ENCODE data around the gene C1GALT1C1L.

The C1GALT1C1L gene

GRCh38 chr2:43676322-43677050 is at the start of gene C1GALT1C1L:
Gene C1GALT1C1L (minus strand): TSS chr2:43676429. CDS start chr2:43676322, 107 bp downstream.
- H3K9me3 ChIP-seq (ENCODE audit: insufficient read depth, low read depth, low read length) = no peaks in the 10 kb centered on the region
- H3K9me2 ChIP-seq (replicated peaks; ENCODE audit: low read depth, low read length) = 0 out of 2 replicates have a peak, but pooled peaks cover 7% of the 10 kb centered on the region
- H3F3A ChIP-seq (ENCODE audit: low read depth) = no peaks in the 10 kb centered on the region
- H4K20me1 ChIP-seq (ENCODE audit: insufficient read depth, low read length, poor library complexity, severe bottlenecking) = no peaks in the 10 kb centered on the region
- H3K9ac ChIP-seq (ENCODE audit: low read depth, low read length, poor library complexity, severe bottlenecking) = no peak within 1 kb of the TSS
- peaks cover 4% of the 10 kb centered on the region for H3K27me3 ChIP-seq (ENCODE audit: insufficient read depth, low read length, poor library complexity, severe bottlenecking)
- no peak within 1 kb of the TSS for H3K4me2 ChIP-seq (ENCODE audit: low read depth, low read length, poor library complexity, severe bottlenecking)
- no peak within 1 kb of the TSS for H2AFZ ChIP-seq (ENCODE audit: low read length)
- H3K36me3 ChIP-seq (ENCODE audit: insufficient read depth, low read length) = no peaks in the 10 kb centered on the region
- no peak for TF ChIP-seq EZH2phosphoT487 (IDR thresholded peaks at IDR 0.05; ENCODE audit: borderline replicate concordance)
- no peak for TF ChIP-seq CTCF (conservative IDR thresholded peaks at IDR 0.05; ENCODE audit: low read length)
- H3K79me2 ChIP-seq (ENCODE audit: insufficient read depth, low read length) = no peaks in the 10 kb centered on the region
- no peak within 1 kb of the TSS for H3K4me3 ChIP-seq (ENCODE audit: low read length, poor library complexity, severe bottlenecking)
- H3K4me1 ChIP-seq (ENCODE audit: insufficient read depth, low read length, poor library complexity, severe bottlenecking) = no peaks in the 10 kb centered on the region

- Histone ChIP-seq H3K4me3 (ENCODE audit: low read length, poor library complexity, severe bottlenecking) (no peak overlapping the region), H3K4me2 (ENCODE audit: low read depth, low read length, poor library complexity, severe bottlenecking) (no peak overlapping the region), H3K79me2 (ENCODE audit: insufficient read depth, low read length) (no peaks in the 10 kb centered on the region), H3F3A (ENCODE audit: low read depth) (no peaks in the 10 kb centered on the region), H4K20me1 (ENCODE audit: insufficient read depth, low read length, poor library complexity, severe bottlenecking) (no peaks in the 10 kb centered on the region), H3K27me3 (ENCODE audit: insufficient read depth, low read length, poor library complexity, severe bottlenecking) (no peaks in the 10 kb centered on the region), H3K36me3 (ENCODE audit: insufficient read depth, low read length) (no peaks in the 10 kb centered on the region), H3K9me3 (ENCODE audit: insufficient read depth, low read depth, low read length) (no peaks in the 10 kb centered on the region), H2AFZ (ENCODE audit: low read length) (no peak overlapping the region; the same call in 1 of the 2 replicates), H3K9ac (ENCODE audit: low read depth, low read length, poor library complexity, severe bottlenecking) (no peak overlapping the region), H3K9me2 (replicated peaks; ENCODE audit: low read depth, low read length) (no peaks in the 10 kb centered on the region), H3K4me1 (ENCODE audit: insufficient read depth, low read length, poor library complexity, severe bottlenecking) (no peaks in the 10 kb centered on the region)
- TF ChIP-seq EZH2phosphoT487 (IDR thresholded peaks at IDR 0.05; ENCODE audit: borderline replicate concordance) = no peak
- TF ChIP-seq CTCF (conservative IDR thresholded peaks at IDR 0.05; ENCODE audit: low read length) = no peak
These were observed 49.5 kb upstream of the C1GALT1C1L start for GRCh38 chr2:43725711-43726246.

GRCh38 chr2:43724728-43725526 is 48.7 kb upstream of the C1GALT1C1L start:
- H3K79me2 ChIP-seq (ENCODE audit: insufficient read depth, low read length) = no peaks in the 10 kb centered on the region
- H3K9ac ChIP-seq (ENCODE audit: low read depth, low read length, poor library complexity, severe bottlenecking) = no peak overlapping the region
- no peak for TF ChIP-seq EZH2phosphoT487 (IDR thresholded peaks at IDR 0.05; ENCODE audit: borderline replicate concordance)
- TF ChIP-seq CTCF (conservative IDR thresholded peaks at IDR 0.05; ENCODE audit: low read length) = no peak
- no peaks in the 10 kb centered on the region for H3K27me3 ChIP-seq (ENCODE audit: insufficient read depth, low read length, poor library complexity, severe bottlenecking)
- no peaks in the 10 kb centered on the region for H3K9me2 ChIP-seq (replicated peaks; ENCODE audit: low read depth, low read length)
- peak overlapping the region; percentile 5; the same call in 1 of the 2 replicates for H2AFZ ChIP-seq (ENCODE audit: low read length)
- no peaks in the 10 kb centered on the region for H3K9me3 ChIP-seq (ENCODE audit: insufficient read depth, low read depth, low read length)
- no peaks in the 10 kb centered on the region for H3K36me3 ChIP-seq (ENCODE audit: insufficient read depth, low read length)
- H3K4me1 ChIP-seq (ENCODE audit: insufficient read depth, low read length, poor library complexity, severe bottlenecking) = no peaks in the 10 kb centered on the region
- no peaks in the 10 kb centered on the region for H3F3A ChIP-seq (ENCODE audit: low read depth)
- no peak overlapping the region for H3K4me2 ChIP-seq (ENCODE audit: low read depth, low read length, poor library complexity, severe bottlenecking)
- no peaks in the 10 kb centered on the region for H4K20me1 ChIP-seq (ENCODE audit: insufficient read depth, low read length, poor library complexity, severe bottlenecking)
- no peak overlapping the region for H3K4me3 ChIP-seq (ENCODE audit: low read length, poor library complexity, severe bottlenecking)

Measured in Loucy (cell line).